NOMO-1 treated with dmso at 0.1 percent for 144 hours (cell line): ENCODE measurements around the gene ANKS1B.
"Not testable (repeated sequence)": the region's sequence is repeated elsewhere in the genome, so short reads cannot be mapped to it uniquely, and the experiment has no call there.

Source experiments
- DNase-seq: peaks from one replicate; lab custom pipeline; 2025; ENCODE audit not compliant: unreplicated experiment; lab: John Stamatoyannopoulos, UW

The ANKS1B gene

DNA sequence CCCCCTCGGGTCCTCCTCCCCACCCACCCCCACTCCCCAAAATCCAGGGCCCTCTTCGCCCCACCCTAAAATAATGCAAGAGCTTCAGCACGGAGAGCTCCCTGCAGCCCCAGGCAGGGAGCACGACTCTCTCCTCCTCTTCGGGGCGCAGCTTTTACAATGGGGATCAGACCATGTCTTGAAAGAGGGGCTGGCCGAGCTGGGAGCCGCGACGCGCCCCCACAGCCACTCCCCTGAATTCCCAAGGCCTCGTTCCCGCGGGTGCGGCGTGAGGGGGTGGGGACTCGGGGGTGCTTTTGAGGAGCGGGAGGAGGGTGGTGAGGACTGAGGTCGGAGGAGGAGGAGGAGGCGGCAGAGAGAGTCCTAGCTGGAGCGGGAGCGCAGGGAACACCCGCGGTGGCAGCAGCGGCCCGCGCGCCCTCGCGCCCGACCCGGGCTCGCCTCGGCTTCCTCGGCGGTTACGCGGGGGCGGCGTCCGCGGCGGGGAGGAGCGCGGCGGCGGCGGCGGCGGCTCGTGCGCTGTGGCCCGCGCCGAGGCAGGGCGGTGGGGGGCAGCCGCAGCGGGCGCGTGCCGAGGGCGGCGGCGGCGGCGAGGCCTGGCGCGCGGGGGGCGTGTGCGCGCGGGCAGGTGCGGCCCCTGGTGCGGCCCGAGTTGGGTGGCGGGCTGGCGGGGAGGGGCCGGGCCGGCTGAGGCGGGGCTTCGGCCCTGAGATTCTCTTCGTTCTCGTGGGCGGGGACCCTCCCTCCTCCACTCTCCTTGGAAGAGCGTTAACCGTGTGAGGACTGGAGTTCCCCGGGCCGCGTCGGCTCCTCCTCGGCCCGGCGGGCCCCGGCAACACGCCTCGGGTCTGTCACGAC lies at the start of gene ANKS1B:
TSS of gene ANKS1B (minus strand) at position 666 of the 858 bp plus-strand sequence. CDS start 699 bp downstream, outside the sequence.
- DNase-seq: no peak

DNA sequence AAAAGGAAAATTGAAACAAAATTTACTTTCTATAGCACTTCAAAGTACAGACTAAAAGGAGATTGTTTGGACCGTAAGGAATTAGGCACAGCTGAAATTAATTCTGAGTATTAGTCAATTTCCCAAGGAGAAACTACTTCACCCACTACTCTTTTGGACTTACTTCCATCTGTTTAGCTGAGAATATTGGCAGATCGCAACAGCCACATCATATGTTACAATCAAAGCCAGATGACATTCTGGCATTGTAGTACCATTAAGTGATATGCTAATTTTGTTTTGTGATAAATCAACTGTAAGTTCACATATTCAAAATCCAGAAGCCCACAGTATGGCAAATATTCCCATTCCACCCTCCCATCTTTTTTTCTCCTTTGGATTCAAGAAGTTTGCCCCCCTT lies 47.1 kb upstream of the ANKS1B start:
- DNase-seq: no peak

- no peak for DNase-seq
Observed at GRCh38 chr12:100027671-100028070, 42.9 kb upstream of the ANKS1B start.

DNA sequence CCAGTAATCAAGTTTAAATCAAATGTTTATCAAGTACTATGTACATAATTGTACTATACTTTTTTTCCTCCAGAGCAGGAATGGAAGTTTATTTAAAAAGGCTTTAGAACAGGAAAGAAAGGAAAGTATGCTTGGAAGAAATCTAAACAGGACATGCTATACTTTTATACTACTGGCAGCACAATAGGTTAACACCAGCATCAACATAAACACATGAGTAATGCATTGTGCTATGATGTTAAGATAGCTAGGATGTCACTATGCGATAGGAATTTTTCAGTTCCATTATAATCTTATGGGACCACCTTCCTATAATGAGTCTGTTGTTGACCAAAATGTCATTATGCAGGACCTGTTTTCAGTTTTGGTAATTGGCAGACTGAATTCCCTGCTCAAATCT lies 41.5 kb upstream of the ANKS1B start:
- DNase-seq: no peak

GRCh38 chr12:100024974-100025555 lies 40.3 kb upstream of the ANKS1B start:
- no peak for DNase-seq

DNA sequence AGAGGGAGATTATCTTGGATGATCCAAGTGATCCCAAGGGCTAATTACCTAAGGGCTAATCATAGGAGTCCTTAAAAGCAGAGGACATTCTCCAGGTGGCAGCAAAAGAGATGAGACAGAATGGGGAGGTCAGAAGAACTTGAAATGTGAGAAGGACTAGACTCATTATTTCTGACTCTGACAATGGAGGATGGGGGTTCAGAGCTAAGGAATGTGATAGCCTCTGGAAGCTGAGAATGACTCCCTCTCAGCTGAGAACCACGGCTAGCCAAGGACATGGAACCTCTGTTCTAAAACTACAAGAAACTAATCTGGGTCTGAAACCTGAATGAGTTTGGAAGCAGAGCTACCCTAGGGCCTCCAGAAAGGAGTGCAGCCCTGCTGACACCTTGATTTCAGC lies 35.6 kb upstream of the ANKS1B start:
- DNase-seq: no peak

- DNase-seq: no peak
Observed at GRCh38 chr12:100017056-100017455, 32.3 kb upstream of the ANKS1B start.

DNA sequence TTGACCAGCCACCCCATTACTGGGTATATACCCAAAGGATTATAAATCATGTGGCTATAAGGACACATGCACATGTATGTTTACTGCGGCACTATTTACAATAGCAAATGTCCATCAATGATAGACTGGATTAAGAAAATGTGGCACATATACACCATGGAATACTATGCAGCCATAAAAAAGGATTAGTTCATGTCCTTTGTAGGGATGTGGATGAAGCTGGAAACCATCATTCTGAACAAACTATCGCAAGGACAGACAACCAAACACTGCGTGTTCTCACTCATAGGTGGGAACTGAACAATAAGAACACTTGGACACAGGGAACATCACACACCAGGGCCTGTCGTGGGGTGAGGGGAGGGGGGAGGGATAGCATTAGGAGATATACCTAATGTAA lies 31.6 kb upstream of the ANKS1B start:
- DNase-seq: not testable (repeated sequence)

DNA sequence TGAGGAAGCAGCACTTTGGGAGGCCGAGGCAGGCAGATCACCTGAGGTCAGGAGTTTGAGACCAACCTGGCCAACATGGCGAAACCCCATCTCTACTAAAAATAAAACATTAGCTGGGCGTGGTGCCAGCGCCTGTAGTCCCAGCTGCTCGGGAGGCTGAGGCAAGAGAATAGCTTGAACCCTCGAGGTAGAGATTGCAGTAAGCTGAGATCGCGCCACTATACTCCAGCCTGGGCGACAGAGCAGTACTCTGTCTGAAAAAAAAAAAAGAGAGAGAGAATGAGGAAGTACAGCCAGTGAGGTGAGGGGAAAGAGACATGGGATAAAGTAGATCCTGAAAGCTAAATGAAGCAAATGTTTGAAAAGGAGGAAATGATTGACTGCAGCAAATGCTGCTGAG lies 21.1 kb upstream of the ANKS1B start:
- not testable (repeated sequence) for DNase-seq

DNA sequence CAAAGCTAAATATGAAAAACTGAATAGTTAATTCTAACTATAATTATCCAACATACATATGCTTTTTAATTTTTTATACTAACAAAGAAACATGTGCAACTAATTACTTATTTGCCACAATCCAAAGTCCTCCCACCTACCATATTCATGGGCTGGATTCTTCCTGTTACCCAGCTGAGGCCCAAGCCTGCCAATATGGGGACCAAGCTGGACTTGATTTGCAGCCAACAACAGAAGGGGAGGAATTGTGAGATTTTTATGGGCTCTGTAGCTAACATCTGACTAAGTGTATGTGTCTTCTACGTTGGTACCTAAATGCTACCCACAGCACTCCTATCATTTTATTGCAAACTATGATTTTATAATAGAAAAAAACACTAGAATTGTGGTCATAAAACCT lies 13.1 kb upstream of the ANKS1B start:
- DNase-seq: no peak

DNA sequence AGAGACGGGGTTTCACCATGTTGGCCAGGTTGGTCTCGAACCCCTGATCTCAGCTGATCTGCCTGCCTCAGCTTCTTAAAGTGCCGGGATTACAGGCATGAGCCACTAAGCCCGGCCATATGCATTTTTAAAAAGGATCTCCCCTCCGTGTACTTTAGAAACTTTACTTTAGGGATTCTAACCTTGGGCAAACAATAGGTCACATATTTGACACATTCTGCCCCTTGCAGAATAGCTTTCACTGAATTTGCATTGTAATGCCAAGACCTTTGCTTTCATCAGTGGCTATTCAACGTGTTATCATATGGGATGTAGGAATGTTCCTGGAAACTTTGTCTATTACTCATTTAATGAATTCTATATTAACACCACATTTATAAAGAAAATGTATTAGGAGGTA lies 11.4 kb upstream of the ANKS1B start:
- DNase-seq: no peak

DNA sequence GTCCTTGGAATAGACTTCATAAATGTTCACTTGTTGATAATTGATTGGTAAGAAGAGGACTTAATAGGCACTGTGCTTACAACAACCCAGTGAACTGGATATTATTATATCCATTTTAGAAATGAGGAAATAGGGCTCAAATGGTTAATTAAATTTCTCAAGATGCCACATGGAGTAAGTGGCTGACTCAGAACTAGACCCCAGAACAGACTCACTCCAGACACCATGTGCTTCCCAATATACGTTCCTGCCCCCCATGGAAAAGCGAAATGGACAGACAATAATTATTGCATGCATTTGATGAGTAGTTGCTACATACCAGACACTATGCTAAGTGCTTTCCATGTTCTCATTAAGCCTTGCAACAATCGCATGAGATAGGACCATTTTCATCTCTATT lies 895 bp upstream of the ANKS1B start:
- DNase-seq: no peak

DNA sequence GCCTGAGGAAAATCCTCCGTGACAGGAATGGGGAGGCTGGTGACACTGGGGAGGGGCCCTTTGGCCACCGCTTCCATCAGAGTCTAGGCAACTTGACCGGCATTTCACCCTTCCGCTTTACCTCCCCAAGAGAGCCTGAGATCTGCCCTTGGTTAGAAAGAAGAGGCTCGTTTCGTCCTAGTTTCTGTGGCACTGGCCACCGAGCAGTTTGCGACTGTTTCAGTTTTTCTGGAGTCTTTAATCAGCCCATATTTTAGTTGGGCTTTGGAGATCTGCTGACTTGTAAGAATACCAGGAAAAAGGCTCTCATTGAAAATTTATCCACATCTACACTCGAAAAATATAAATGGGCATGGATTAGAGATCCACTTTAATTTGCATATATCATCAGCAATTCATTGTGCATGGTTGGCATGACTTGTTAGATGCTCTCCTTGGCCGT lies 414 bp upstream of the ANKS1B start:
- peak; percentile 18 for DNase-seq

GRCh38 chr12:99983456-99984258 lies 1.1 kb downstream of the ANKS1B start:
- no peak for DNase-seq

- DNase-seq: no peak
Observed at GRCh38 chr12:99981639-99982190, 3.0 kb downstream of the ANKS1B start.

GRCh38 chr12:99979471-99979870 lies 5.3 kb downstream of the ANKS1B start:
- no peak for DNase-seq

- DNase-seq: no peak
Observed at GRCh38 chr12:99978152-99978551, 6.6 kb downstream of the ANKS1B start.

- no peak for DNase-seq
Observed at GRCh38 chr12:99977550-99977949, 7.2 kb downstream of the ANKS1B start.

DNA sequence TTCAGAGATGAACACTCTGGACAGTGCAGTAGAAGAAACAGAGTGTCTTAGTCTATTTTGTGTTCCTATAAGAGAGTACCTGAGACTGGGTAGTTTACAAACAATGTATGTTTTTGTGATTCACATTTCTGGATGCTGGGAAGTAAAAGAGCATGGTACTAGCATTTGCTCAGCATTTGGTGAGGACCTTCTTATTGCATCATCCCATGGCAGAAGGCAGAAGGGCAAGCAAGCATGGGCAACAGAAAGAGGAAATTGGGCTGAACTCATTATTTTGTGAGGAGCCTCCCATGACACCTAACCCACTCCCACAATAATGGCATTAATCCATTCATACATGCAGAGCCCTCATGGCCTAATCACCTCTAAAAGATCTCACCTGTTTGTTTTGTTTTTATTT lies 8.0 kb downstream of the ANKS1B start:
- DNase-seq: no peak

GRCh38 chr12:99975321-99975720 lies 9.4 kb downstream of the ANKS1B start:
- DNase-seq: no peak

GRCh38 chr12:99974146-99974545 lies 10.6 kb downstream of the ANKS1B start:
- DNase-seq: no peak
